HG02763 (cell line): ENCODE results near the gene CD68.

Experiments
- ATAC-seq: cut with Tn5 transposase; IDR thresholded peaks from one replicate; pipeline ENCODE4 v1.9.1; 2021; ENCODE audit warnings: mild to moderate bottlenecking, moderate library complexity; ENCODE audit not compliant: unreplicated experiment

CD68 gene

GRCh38 chr17:7579001-7579833, at the start of gene CD68:
Gene CD68 (plus strand): TSS chr17:7579638. CDS start chr17:7579678, 40 bp downstream.
- ATAC-seq = no peak

GRCh38 chr17:7530023-7530900, 49.2 kb upstream of the CD68 start:
- no peak for ATAC-seq

GRCh38 chr17:7538050-7538449, 41.4 kb upstream of the CD68 start:
- ATAC-seq = no peak

GRCh38 chr17:7538891-7539545, 40.4 kb upstream of the CD68 start:
- ATAC-seq = no peak

- no peak for ATAC-seq
Observed at GRCh38 chr17:7541074-7541621, 38.3 kb upstream of the CD68 start.

GRCh38 chr17:7544911-7545310, 34.5 kb upstream of the CD68 start:
- ATAC-seq = no peak

- no peak for ATAC-seq
Observed at GRCh38 chr17:7548585-7549400, 30.6 kb upstream of the CD68 start, which contains the start of gene TNFSF12. Gene TNFSF12 (plus strand): TSS chr17:7549058. CDS start chr17:7549154, 96 bp downstream.

- no peak for ATAC-seq
Observed at GRCh38 chr17:7549401-7550055, 29.9 kb upstream of the CD68 start.

GRCh38 chr17:7550344-7550743, 29.1 kb upstream of the CD68 start:
- no peak for ATAC-seq

GRCh38 chr17:7551396-7551795, 28.0 kb upstream of the CD68 start:
- ATAC-seq = no peak

GRCh38 chr17:7552621-7553051, 26.8 kb upstream of the CD68 start:
- ATAC-seq = peak; percentile 64

GRCh38 chr17:7553356-7553755, 26.1 kb upstream of the CD68 start:
- no peak for ATAC-seq

- ATAC-seq = no peak
Observed at GRCh38 chr17:7555320-7555948, 24.0 kb upstream of the CD68 start.

- no peak for ATAC-seq
Observed at GRCh38 chr17:7556627-7557026, 22.8 kb upstream of the CD68 start.

GRCh38 chr17:7557147-7557764, 22.2 kb upstream of the CD68 start:
- no peak for ATAC-seq

GRCh38 chr17:7557775-7558543, 21.5 kb upstream of the CD68 start:
- ATAC-seq = no peak

GRCh38 chr17:7558544-7559319, 20.7 kb upstream of the CD68 start, which contains the start of gene TNFSF13:
Gene TNFSF13 (plus strand): TSS chr17:7558750. CDS start chr17:7559040, 290 bp downstream.
- ATAC-seq = no peak
